Measurements from ENCODE around the gene SBNO2.

The SBNO2 gene

GRCh38 chr19:1146858-1147780, 26.9 kb downstream of the SBNO2 start:
- H3K9ac ChIP-seq (ENCODE audit: low read depth, low read length), result no peak overlapping the region
- H3K9me3 ChIP-seq (ENCODE audit: control insufficient read depth, insufficient read depth, low read length), result no peaks in the 10 kb centered on the region
- no peaks in the 10 kb centered on the region for H3K27me3 ChIP-seq (ENCODE audit: control insufficient read depth, insufficient read depth, low read length)
- H3K4me3 ChIP-seq (ENCODE audit: low read depth, low read length), result no peak overlapping the region
- peak overlapping the region; percentile 35 for H3K27ac ChIP-seq (ENCODE audit: low read depth, low read length)
- H3K4me1 ChIP-seq (ENCODE audit: control insufficient read depth, insufficient read depth, low read length), result peaks cover 10% of the 10 kb centered on the region
- H3K36me3 ChIP-seq (ENCODE audit: control insufficient read depth, insufficient read depth, low read length), result peaks cover 11% of the 10 kb centered on the region; the same call in 1 of the 2 replicates

GRCh38 chr19:1146412-1146699, 27.7 kb downstream of the SBNO2 start:
- H3K36me3 ChIP-seq (ENCODE audit: control insufficient read depth, insufficient read depth, low read length), result peaks cover 8% of the 10 kb centered on the region; the same call in 1 of the 2 replicates
- no peak overlapping the region for H3K4me3 ChIP-seq (ENCODE audit: low read depth, low read length)
- H3K27ac ChIP-seq (ENCODE audit: low read depth, low read length), result no peak overlapping the region
- no peak overlapping the region for H3K9ac ChIP-seq (ENCODE audit: low read depth, low read length)
- no peaks in the 10 kb centered on the region for H3K27me3 ChIP-seq (ENCODE audit: control insufficient read depth, insufficient read depth, low read length)
- H3K9me3 ChIP-seq (ENCODE audit: control insufficient read depth, insufficient read depth, low read length), result no peaks in the 10 kb centered on the region
- H3K4me1 ChIP-seq (ENCODE audit: control insufficient read depth, insufficient read depth, low read length), result peaks cover 10% of the 10 kb centered on the region

- Histone ChIP-seq H3K36me3 (ENCODE audit: control insufficient read depth, insufficient read depth, low read length) (peaks cover 8% of the 10 kb centered on the region; the same call in 1 of the 2 replicates), H3K4me3 (ENCODE audit: low read depth, low read length) (no peak overlapping the region), H3K9ac (ENCODE audit: low read depth, low read length) (no peak overlapping the region), H3K27me3 (ENCODE audit: control insufficient read depth, insufficient read depth, low read length) (no peaks in the 10 kb centered on the region), H3K9me3 (ENCODE audit: control insufficient read depth, insufficient read depth, low read length) (no peaks in the 10 kb centered on the region), H3K27ac (ENCODE audit: low read depth, low read length) (no peak overlapping the region), H3K4me1 (ENCODE audit: control insufficient read depth, insufficient read depth, low read length) (peaks cover 10% of the 10 kb centered on the region)
Measured at GRCh38 chr19:1145635-1146411, 28.2 kb downstream of the SBNO2 start.

DNA sequence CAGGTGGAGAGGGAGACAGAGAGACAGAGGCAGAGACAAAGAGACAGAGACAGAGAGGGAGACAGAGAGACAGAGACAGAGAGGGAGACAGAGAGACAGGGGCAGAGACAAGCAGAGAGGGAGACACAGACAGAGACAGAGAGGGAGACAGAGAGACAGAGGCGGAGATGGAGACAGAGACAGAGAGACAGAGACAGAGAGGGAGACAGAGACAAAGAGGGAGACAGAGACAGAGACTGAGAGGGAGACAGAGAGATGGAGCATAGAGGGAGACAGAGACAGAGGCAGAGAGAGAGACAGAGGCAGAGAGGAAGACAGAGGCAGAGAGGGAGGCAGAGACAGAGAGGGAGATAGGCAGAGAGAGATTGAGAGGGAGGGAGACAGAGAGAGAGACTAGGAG, 29.3 kb downstream of the SBNO2 start:
- Histone ChIP-seq H3K4me1 (ENCODE audit: control insufficient read depth, insufficient read depth, low read length) (peaks cover 10% of the 10 kb centered on the region), H3K27me3 (ENCODE audit: control insufficient read depth, insufficient read depth, low read length) (no peaks in the 10 kb centered on the region), H3K9me3 (ENCODE audit: control insufficient read depth, insufficient read depth, low read length) (no peaks in the 10 kb centered on the region), H3K27ac (ENCODE audit: low read depth, low read length) (no peak overlapping the region), H3K9ac (ENCODE audit: low read depth, low read length) (no peak overlapping the region), H3K4me3 (ENCODE audit: low read depth, low read length) (no peak overlapping the region), H3K36me3 (ENCODE audit: control insufficient read depth, insufficient read depth, low read length) (peaks cover 8% of the 10 kb centered on the region; the same call in 1 of the 2 replicates)

DNA sequence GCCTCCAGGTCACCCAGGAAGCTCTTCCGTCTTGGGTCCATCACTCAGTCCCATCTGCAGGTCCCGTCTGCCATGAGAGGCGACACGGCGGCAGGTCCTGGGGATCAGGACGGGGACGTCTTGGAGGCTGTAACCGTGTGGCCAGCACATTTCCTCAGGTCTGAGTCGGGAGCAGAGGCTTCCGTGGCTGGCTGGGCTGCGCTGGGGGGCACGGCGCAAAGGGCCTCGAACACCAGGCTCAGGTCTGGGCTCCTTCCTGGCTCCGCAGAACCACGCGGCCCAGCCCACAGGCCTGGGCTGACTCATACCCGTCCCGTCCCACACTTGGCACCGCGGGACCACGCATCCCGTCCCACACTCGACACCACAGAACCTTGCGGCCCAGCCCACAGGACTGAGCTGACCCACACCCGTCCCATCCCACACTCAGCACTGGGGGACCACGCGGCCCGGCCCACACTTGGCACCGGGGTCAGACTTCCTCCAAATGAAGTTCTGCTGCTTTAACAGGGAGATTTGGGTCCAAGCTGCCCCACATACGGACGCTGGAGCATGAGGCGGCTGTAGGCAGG, 30.2 kb downstream of the SBNO2 start:
- H3K36me3 ChIP-seq (ENCODE audit: control insufficient read depth, insufficient read depth, low read length), result peaks cover 8% of the 10 kb centered on the region; the same call in 1 of the 2 replicates
- no peak overlapping the region for H3K9ac ChIP-seq (ENCODE audit: low read depth, low read length)
- no peak overlapping the region for H3K4me3 ChIP-seq (ENCODE audit: low read depth, low read length)
- peaks cover 10% of the 10 kb centered on the region for H3K4me1 ChIP-seq (ENCODE audit: control insufficient read depth, insufficient read depth, low read length)
- H3K27me3 ChIP-seq (ENCODE audit: control insufficient read depth, insufficient read depth, low read length), result no peaks in the 10 kb centered on the region
- H3K27ac ChIP-seq (ENCODE audit: low read depth, low read length), result no peak overlapping the region
- no peaks in the 10 kb centered on the region for H3K9me3 ChIP-seq (ENCODE audit: control insufficient read depth, insufficient read depth, low read length)

DNA sequence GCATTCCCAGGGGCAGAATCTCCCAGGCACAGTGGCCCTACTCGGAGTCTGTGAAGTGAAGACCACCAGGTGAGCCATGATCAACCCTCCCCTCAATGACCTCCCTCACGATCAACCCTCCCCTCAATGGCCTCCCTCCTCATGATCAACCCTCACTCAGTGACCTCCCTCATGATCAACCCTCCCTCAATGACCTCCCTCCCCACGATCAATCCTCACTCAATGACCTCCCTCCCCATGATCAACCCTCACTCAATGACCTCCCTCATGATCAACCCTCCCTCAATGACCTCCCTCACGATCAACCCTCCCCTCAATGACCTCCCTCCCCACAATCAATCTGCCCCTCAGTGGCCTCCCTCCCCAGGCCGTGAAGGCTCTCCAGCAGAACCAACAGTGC, 32.1 kb downstream of the SBNO2 start:
- H3K36me3 ChIP-seq (ENCODE audit: control insufficient read depth, insufficient read depth, low read length), result peaks cover 6% of the 10 kb centered on the region; the same call in 1 of the 2 replicates
- no peaks in the 10 kb centered on the region for H3K9me3 ChIP-seq (ENCODE audit: control insufficient read depth, insufficient read depth, low read length)
- H3K9ac ChIP-seq (ENCODE audit: low read depth, low read length), result no peak overlapping the region
- no peak overlapping the region for H3K4me3 ChIP-seq (ENCODE audit: low read depth, low read length)
- no peaks in the 10 kb centered on the region for H3K27me3 ChIP-seq (ENCODE audit: control insufficient read depth, insufficient read depth, low read length)
- H3K4me1 ChIP-seq (ENCODE audit: control insufficient read depth, insufficient read depth, low read length), result peaks cover 2% of the 10 kb centered on the region
- no peak overlapping the region for H3K27ac ChIP-seq (ENCODE audit: low read depth, low read length)

DNA sequence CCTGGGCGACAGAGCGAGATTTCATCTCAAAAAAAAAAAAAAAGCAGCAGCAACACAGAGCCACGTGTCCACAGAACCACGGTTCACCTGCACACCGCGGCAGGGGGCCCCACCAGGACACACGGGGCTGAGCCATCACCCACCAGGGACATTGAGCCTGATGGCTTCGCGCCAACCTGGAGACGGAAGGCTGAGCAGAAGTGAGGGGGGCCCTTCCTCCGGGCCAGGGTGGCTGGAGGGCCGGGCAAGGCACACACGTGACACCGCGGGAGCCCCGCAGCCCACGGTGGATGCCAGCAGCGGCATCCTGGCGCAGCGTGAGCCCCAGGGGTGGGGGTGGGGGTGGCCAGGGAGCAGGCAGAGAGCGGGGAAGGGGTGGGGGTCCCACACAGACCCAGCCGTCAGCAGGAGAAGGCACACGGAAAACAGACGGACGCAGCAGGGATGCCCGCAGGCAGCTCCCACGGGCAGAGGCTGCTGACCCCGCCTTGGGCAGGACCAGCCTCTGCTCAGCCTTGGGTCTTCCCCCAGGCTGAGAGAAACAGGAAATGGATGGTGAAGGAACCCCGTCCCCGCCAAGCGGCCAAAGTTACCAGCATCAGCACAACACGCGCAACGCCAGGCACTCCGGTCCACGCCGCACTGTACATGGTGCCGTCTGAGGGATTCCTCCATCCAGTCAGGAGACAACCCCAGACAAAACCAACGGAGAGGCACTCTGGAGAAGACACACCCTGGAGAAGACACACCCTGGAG, 33.6 kb downstream of the SBNO2 start:
- no peak overlapping the region for H3K4me3 ChIP-seq (ENCODE audit: low read depth, low read length)
- H3K9ac ChIP-seq (ENCODE audit: low read depth, low read length), result no peak overlapping the region
- H3K4me1 ChIP-seq (ENCODE audit: control insufficient read depth, insufficient read depth, low read length), result no peaks in the 10 kb centered on the region
- H3K36me3 ChIP-seq (ENCODE audit: control insufficient read depth, insufficient read depth, low read length), result peaks cover 4% of the 10 kb centered on the region; the same call in 1 of the 2 replicates
- no peaks in the 10 kb centered on the region for H3K27me3 ChIP-seq (ENCODE audit: control insufficient read depth, insufficient read depth, low read length)
- H3K9me3 ChIP-seq (ENCODE audit: control insufficient read depth, insufficient read depth, low read length), result no peaks in the 10 kb centered on the region
- no peak overlapping the region for H3K27ac ChIP-seq (ENCODE audit: low read depth, low read length)

DNA sequence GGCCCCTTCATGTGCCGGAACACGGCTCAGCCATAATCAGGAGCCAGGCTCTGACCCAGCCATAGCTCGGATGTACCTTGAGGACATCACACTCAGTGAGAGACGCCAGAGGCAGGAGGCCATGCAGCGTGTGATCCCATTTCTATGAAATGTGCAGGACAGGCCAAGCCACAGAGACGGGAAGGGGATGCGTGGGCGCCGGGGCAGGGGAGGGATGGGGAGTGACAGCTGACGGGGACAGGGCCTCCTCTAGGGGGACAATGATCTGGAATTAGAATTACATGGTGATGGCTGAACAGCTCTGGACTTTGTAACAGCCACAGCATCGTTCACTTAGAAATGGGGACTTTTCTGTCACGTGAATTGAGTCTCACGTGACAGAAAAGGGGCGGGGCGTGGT, 34.9 kb downstream of the SBNO2 start:
- no peaks in the 10 kb centered on the region for H3K9me3 ChIP-seq (ENCODE audit: control insufficient read depth, insufficient read depth, low read length)
- peaks cover 3% of the 10 kb centered on the region; the same call in 1 of the 2 replicates for H3K36me3 ChIP-seq (ENCODE audit: control insufficient read depth, insufficient read depth, low read length)
- no peak overlapping the region for H3K4me3 ChIP-seq (ENCODE audit: low read depth, low read length)
- no peak overlapping the region for H3K27ac ChIP-seq (ENCODE audit: low read depth, low read length)
- no peak overlapping the region for H3K9ac ChIP-seq (ENCODE audit: low read depth, low read length)
- no peaks in the 10 kb centered on the region for H3K27me3 ChIP-seq (ENCODE audit: control insufficient read depth, insufficient read depth, low read length)
- H3K4me1 ChIP-seq (ENCODE audit: control insufficient read depth, insufficient read depth, low read length), result no peaks in the 10 kb centered on the region

GRCh38 chr19:1138121-1138520, 35.9 kb downstream of the SBNO2 start:
- Histone ChIP-seq H3K36me3 (ENCODE audit: control insufficient read depth, insufficient read depth, low read length) (no peaks in the 10 kb centered on the region; the same call in 1 of the 2 replicates), H3K9ac (ENCODE audit: low read depth, low read length) (no peak overlapping the region), H3K27ac (ENCODE audit: low read depth, low read length) (no peak overlapping the region), H3K4me1 (ENCODE audit: control insufficient read depth, insufficient read depth, low read length) (no peaks in the 10 kb centered on the region), H3K27me3 (ENCODE audit: control insufficient read depth, insufficient read depth, low read length) (no peaks in the 10 kb centered on the region), H3K4me3 (ENCODE audit: low read depth, low read length) (no peak overlapping the region), H3K9me3 (ENCODE audit: control insufficient read depth, insufficient read depth, low read length) (no peaks in the 10 kb centered on the region)

- H3K9me3 ChIP-seq (ENCODE audit: control insufficient read depth, insufficient read depth, low read length), result no peaks in the 10 kb centered on the region
- H3K36me3 ChIP-seq (ENCODE audit: control insufficient read depth, insufficient read depth, low read length), result no peaks in the 10 kb centered on the region
- H3K4me3 ChIP-seq (ENCODE audit: low read depth, low read length), result no peak overlapping the region
- H3K9ac ChIP-seq (ENCODE audit: low read depth, low read length), result no peak overlapping the region
- H3K4me1 ChIP-seq (ENCODE audit: control insufficient read depth, insufficient read depth, low read length), result 0 out of 2 replicates have a peak, but pooled peaks cover 4% of the 10 kb centered on the region
- H3K27ac ChIP-seq (ENCODE audit: low read depth, low read length), result peak overlapping the region; percentile 59
- H3K27me3 ChIP-seq (ENCODE audit: control insufficient read depth, insufficient read depth, low read length), result no peaks in the 10 kb centered on the region
Measured at GRCh38 chr19:1136621-1137317, 37.3 kb downstream of the SBNO2 start.
